Measurements from ENCODE around the gene CPNE2. TPM values are rescaled to one million over a fixed set of nuclear protein-coding genes. Genes with fewer than 3 reads are reported as not detected.
A peak's percentile ranks its signal among the peaks of the same experiment; 100 is the strongest.
"Not testable (repeated sequence)": the region's sequence is repeated elsewhere in the genome, so short reads cannot be mapped to it uniquely, and the experiment has no call there.

CPNE2 gene
- total RNA-seq, 6 donors from 2014 or later: 39.4 to 58.7 (median 53.1) TPM

DNA sequence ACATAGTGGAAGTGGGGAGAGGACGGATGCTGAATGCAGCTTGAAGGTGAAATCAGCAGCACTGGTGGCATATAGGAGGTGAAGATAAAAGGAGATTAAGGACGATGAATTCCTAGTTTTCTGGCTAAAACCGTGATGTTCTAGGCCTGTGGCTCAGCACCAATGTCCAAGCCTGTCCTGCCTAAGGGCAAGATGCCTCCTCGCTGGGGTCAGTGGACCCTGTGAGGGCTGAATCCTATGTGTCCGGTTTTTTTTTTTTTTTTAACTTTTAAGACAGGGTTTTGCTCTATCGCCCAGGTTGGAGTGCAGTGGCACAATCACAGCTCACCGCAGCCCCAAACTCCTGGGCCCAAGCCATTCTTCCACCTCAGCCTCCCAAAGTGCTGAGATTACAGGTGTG, 12.8 kb downstream of the CPNE2 start:
- no peak for ATAC-seq (ENCODE audit: low FRiP score in 2 of 2)
- Histone ChIP-seq H3K4me1 (peaks cover 7 to 34% (median 30%) of the 10 kb centered on the region in 4 donors), H3K36me3 (no peaks in the 10 kb centered on the region), H3K4me3 (no peak overlapping the region), H3K27me3 (no peaks in the 10 kb centered on the region), H3K9me3 (no peaks in the 10 kb centered on the region), H3K27ac (peak overlapping the region in 2 of 4 donors; percentile 45 to 65)
- no peak for TF ChIP-seq POLR2AphosphoS5 (IDR thresholded peaks at IDR 0.05)
- no peak for TF ChIP-seq EP300 (IDR thresholded peaks at IDR 0.05)
- TF ChIP-seq POLR2A (IDR thresholded peaks at IDR 0.05): no peak
- TF ChIP-seq, protein P1, sequence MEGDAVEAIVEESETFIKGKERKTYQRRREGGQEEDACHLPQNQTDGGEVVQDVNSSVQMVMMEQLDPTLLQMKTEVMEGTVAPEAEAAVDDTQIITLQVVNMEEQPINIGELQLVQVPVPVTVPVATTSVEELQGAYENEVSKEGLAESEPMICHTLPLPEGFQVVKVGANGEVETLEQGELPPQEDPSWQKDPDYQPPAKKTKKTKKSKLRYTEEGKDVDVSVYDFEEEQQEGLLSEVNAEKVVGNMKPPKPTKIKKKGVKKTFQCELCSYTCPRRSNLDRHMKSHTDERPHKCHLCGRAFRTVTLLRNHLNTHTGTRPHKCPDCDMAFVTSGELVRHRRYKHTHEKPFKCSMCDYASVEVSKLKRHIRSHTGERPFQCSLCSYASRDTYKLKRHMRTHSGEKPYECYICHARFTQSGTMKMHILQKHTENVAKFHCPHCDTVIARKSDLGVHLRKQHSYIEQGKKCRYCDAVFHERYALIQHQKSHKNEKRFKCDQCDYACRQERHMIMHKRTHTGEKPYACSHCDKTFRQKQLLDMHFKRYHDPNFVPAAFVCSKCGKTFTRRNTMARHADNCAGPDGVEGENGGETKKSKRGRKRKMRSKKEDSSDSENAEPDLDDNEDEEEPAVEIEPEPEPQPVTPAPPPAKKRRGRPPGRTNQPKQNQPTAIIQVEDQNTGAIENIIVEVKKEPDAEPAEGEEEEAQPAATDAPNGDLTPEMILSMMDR (IDR thresholded peaks at IDR 0.05): no peak
- DNase-seq: no peak
- WGBS, 2 donors: 80 to 86% methylated on average over 7 of the region's 7 CpGs

DNA sequence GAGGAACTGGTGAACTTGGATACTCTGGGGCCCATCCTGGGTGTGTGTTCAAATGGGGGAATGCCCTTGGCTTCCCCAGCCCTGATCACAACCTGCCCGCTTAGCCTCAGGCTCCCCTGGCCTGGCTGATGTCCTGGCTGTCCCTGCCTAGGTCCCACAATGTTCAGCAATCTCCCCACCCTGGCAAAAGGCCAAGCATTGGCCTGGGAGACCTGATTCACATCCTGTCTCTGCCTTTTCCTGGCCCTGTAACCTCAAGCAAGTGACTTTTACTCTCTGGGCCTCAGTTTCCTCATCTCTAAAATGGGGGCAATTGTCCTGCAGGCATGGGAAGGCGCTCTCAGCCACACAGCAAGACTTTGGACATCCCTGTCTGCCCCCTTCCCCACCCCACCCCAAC, 14.4 kb downstream of the CPNE2 start:
- TF ChIP-seq POLR2A (IDR thresholded peaks at IDR 0.05) (no peak), POLR2AphosphoS5 (IDR thresholded peaks at IDR 0.05) (no peak), EP300 (IDR thresholded peaks at IDR 0.05) (no peak)
- TF ChIP-seq, protein P1 (IDR thresholded peaks at IDR 0.05): no peak
- DNase-seq: peak in 1 of 2 donors; percentile 49
- Histone ChIP-seq H3K4me3 (no peak overlapping the region), H3K4me1 (peaks cover 7 to 31% (median 28%) of the 10 kb centered on the region in 4 donors), H3K27ac (peak overlapping the region in 3 of 4 donors; percentile 3 to 65 (median 45)), H3K36me3 (no peaks in the 10 kb centered on the region), H3K27me3 (no peaks in the 10 kb centered on the region), H3K9me3 (no peaks in the 10 kb centered on the region)
- 86 to 91% methylated on average over 2 of the region's 2 CpGs for WGBS, 2 donors
- ATAC-seq (ENCODE audit: low FRiP score in 2 of 2): peak in 1 of 2 donors; percentile 53

DNA sequence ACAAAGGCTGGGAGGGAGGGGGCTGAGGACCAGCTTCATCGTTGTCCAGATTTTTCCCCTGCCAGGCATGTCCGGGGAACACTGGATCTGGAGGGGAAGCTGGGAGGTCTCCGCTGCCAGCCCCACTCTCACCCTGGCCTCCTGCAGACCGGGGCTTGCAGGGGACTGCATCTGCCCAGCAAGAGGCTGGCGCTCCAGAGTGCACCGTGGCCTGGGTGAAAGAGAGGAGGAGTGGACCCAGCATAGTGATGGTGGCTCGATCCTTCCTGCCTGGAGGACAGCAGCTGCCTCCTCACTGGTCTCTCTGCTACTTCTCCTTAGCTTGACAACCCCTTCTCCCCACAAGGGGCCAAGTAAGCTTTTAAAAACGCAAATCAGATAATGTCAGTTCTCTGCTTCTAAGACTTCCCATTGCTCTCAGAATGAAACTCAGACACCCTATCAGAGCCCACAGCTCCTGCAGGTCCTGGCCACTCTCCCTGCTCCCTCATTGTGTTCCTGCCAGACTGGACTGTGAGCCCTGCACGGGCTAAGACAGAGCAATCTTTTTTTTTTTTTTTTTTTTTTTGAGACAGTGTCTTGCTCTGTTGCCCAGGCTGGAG, 15.0 kb downstream of the CPNE2 start:
- TF ChIP-seq POLR2AphosphoS5 (IDR thresholded peaks at IDR 0.05) (no peak), POLR2A (IDR thresholded peaks at IDR 0.05) (no peak), EP300 (IDR thresholded peaks at IDR 0.05) (no peak)
- TF ChIP-seq, protein P1 (IDR thresholded peaks at IDR 0.05): no peak
- H3K4me1 ChIP-seq: peaks cover 7 to 34% (median 32%) of the 10 kb centered on the region in 4 donors

DNA sequence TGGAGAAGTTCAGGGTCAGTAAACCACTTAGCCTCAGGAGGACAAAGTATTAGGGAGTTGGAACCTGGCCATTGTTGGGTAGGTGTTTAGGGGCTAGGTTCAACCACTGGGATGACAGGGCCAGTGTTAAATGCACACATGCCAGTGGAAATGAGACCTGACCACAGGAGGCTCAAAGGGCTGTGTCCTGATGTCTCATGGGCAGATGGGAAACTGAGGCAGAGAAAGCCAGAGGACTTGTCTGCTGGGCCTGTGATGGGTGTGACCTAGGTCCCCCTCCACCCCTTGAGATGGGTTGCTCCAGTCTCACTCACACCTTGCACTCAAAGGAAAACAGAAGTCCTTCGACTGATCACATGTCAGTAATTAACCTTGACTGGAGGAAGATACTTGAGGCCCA, 16.0 kb downstream of the CPNE2 start:
- ATAC-seq (ENCODE audit: low FRiP score in 2 of 2): no peak
- WGBS, 2 donors: 31 to 38% methylated on average over 1 of the region's 1 CpG
- Histone ChIP-seq H3K36me3 (peaks cover 0 to 6% (median 5%) of the 10 kb centered on the region in 4 donors), H3K27ac (no peak overlapping the region), H3K27me3 (no peaks in the 10 kb centered on the region), H3K4me3 (no peak overlapping the region), H3K9me3 (no peaks in the 10 kb centered on the region), H3K4me1 (peaks cover 7 to 42% (median 32%) of the 10 kb centered on the region in 4 donors)
- TF ChIP-seq, protein P1 (IDR thresholded peaks at IDR 0.05): no peak
- TF ChIP-seq POLR2AphosphoS5 (IDR thresholded peaks at IDR 0.05) (no peak), EP300 (IDR thresholded peaks at IDR 0.05) (no peak)
- no peak for DNase-seq

More for the DNA sequence above, 15.0 kb downstream of the CPNE2 start:
- no peak overlapping the region for H3K4me3 ChIP-seq
- DNase-seq: peak in 1 of 2 donors; percentile 45
- H3K27ac ChIP-seq: peak overlapping the region in 2 of 4 donors; percentile 3 to 45
- H3K27me3 ChIP-seq: no peaks in the 10 kb centered on the region
- H3K9me3 ChIP-seq: no peaks in the 10 kb centered on the region
- H3K36me3 ChIP-seq: no peaks in the 10 kb centered on the region
- 57 to 81% methylated on average over 8 to 9 of the region's 9 CpGs for WGBS, 2 donors
- no peak for ATAC-seq (ENCODE audit: low FRiP score in 2 of 2)

DNA sequence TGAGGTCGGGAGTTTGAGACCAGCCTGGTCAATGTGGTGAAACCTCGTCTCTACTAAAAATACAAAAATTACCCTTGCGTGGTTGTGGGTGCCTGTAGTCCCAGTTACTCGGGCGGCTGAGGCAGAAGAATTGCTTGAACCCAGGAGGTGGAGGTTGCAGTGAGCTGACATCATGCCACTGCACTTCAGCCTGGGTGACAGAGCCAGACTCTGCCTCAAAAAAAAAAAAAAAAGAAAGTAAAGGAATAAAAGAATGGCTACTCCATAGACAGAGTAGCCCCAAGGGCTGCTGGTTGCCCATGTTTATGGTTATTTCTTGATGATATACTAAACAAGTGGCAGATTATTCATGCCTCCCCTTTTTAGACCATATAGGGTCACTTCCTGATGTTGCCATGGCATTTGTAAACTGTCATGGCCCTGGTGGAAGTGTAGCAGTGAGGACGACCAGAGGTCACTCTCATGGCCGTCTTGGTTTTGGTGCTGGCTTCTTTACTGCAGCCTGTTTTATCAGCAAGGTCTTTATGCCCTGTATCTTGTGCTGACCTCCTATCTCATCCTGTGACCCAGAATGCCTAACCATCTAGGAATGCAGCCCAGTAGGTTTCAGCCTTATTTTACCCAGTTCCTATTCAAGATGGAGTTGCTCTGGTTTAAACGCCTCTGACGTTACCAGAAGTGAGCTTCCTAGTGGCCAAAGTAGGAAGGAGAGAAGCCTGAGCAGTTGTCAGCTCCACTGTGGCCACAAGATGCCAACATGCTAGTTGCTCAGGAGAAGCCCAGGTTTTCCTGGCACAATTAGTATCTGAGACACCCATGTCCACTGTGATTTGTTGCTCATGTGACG, 17.1 kb downstream of the CPNE2 start:
- WGBS, 2 donors: 85 to 87% methylated on average over 10 of the region's 10 CpGs
- DNase-seq; H3K27ac ChIP-seq; H3K27me3 ChIP-seq; H3K4me3 ChIP-seq; ATAC-seq (ENCODE audit: low FRiP score in 2 of 2); H3K9me3 ChIP-seq: not testable (repeated sequence)
- H3K4me1 ChIP-seq: peaks cover 7 to 42% (median 32%) of the 10 kb centered on the region in 4 donors
- H3K36me3 ChIP-seq: peaks cover 0 to 17% (median 15%) of the 10 kb centered on the region in 4 donors

Measured in upper lobe of left lung (tissue), 6 donors.